ENCODE measurements around the gene C10orf67. TPM values are rescaled to one million over a fixed set of nuclear protein-coding genes. Genes with fewer than 3 reads are reported as not detected.
A peak's percentile ranks its signal among the peaks of the same experiment; 100 is the strongest.
"Not testable (repeated sequence)": the region's sequence is repeated elsewhere in the genome, so short reads cannot be mapped to it uniquely, and the experiment has no call there.

C10orf67 gene
- under 1 TPM in 1 of 4 donors, not detected in 3; 0.21 TPM for total RNA-seq

- Histone ChIP-seq H3K36me3 (no peaks in the 10 kb centered on the region), H3K27me3 (no peaks in the 10 kb centered on the region), H3K4me1 (no peaks in the 10 kb centered on the region), H3K27ac (no peak within 1 kb of the TSS), H3K4me3 (peak within 1 kb of the TSS; percentile 30 to 44), H3K9me3 (no peaks in the 10 kb centered on the region)
- intact Hi-C loops (cut with DNase I; ENCODE audit: low total_unique reads): no loop called here
- TF ChIP-seq CTCF (IDR thresholded peaks at IDR 0.05) (no peak), POLR2A (IDR thresholded peaks at IDR 0.05) (no peak)
- DNase-seq: peak; percentile 18 to 19
These were observed at the start of gene C10orf67 for GRCh38 chr10:23344241-23344841. Gene C10orf67 (minus strand): TSS chr10:23344797. CDS start chr10:23344774, 23 bp downstream.

DNA sequence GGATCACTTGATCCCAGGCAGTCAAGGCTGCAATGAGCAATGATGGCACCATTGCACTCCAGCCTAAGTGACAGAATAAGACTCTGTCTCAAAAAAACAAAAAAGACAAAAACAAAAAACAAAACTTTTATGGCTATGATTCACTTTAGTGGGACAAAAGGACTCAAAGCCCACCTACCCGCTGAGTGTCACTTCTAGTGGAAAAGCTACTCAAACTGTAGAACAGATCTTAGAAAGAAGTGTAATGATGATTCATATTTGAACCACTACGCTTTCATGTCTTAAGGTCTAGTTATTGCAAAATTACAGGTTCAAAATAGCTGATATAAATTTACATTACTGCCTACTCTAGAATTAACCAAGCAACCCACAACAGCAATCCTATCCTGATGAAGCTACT is 47.2 kb upstream of the C10orf67 start:
- no peak overlapping the region for H3K4me3 ChIP-seq
- TF ChIP-seq POLR2A (IDR thresholded peaks at IDR 0.05): no peak
- no peak for TF ChIP-seq CTCF (IDR thresholded peaks at IDR 0.05)
- intact Hi-C loops (cut with DNase I; ENCODE audit: low total_unique reads): no loop called here
- no peak overlapping the region for H3K27ac ChIP-seq
- H3K36me3 ChIP-seq: no peaks in the 10 kb centered on the region
- H3K27me3 ChIP-seq: no peaks in the 10 kb centered on the region
- no peaks in the 10 kb centered on the region for H3K9me3 ChIP-seq
- H3K4me1 ChIP-seq: no peaks in the 10 kb centered on the region
- no peak for DNase-seq

- no peak for DNase-seq
- H3K27ac ChIP-seq: no peak overlapping the region
- no peaks in the 10 kb centered on the region for H3K9me3 ChIP-seq
- H3K27me3 ChIP-seq: no peaks in the 10 kb centered on the region
- H3K4me1 ChIP-seq: no peaks in the 10 kb centered on the region
- H3K4me3 ChIP-seq: no peak overlapping the region
- H3K36me3 ChIP-seq: no peaks in the 10 kb centered on the region
- intact Hi-C loops (cut with DNase I; ENCODE audit: low total_unique reads): no loop called here
- TF ChIP-seq POLR2A (IDR thresholded peaks at IDR 0.05) (no peak), CTCF (IDR thresholded peaks at IDR 0.05) (no peak)
These were observed 46.2 kb upstream of the C10orf67 start for GRCh38 chr10:23390809-23391208.

DNA sequence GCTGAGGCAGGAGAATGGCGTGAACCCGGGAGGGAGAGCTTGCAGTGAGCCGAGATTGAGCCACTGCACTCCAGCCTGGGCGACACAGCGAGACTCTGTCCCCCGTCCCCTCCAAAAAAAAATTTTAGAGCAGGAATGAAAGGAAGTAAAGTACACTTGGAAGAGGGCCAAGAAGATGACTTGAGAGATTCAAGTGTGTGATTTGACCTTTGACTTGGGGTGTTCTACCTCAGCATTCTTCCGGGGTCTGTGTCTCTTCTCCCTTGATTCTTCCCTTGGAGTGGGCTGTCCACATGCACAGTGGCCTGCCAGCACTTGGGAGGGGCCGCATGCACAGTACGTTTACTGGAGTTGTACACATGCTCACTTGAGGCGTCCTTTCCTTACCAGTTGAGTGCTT is 45.8 kb upstream of the C10orf67 start:
- H3K27me3 ChIP-seq; H3K36me3 ChIP-seq; H3K9me3 ChIP-seq; H3K4me1 ChIP-seq; DNase-seq; H3K27ac ChIP-seq; H3K4me3 ChIP-seq; intact Hi-C loops (cut with DNase I; ENCODE audit: low total_unique reads): not testable (repeated sequence)

- H3K4me3 ChIP-seq; intact Hi-C loops (cut with DNase I; ENCODE audit: low total_unique reads): not testable (repeated sequence)
These were observed 42.9 kb upstream of the C10orf67 start for GRCh38 chr10:23387516-23387915.

DNA sequence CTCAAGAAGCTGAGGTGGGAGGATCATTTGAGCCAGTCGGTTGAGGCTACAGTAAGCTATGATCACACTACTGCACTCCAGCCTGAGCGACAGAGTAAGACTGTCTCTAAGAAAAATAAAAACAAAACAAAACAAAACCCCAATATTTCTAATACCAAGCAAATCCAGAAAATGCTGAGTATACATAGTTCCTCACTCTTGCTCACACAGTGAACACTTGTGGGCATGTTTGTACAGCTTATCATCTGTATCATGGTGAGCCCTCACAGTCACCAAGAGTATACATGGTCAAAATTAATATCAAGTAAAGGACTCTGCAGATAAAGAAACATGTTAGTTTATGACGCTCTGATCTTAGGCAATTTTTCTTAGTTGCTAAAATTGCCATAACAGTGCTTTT is 41.5 kb upstream of the C10orf67 start:
- no peak for DNase-seq
- intact Hi-C loops (cut with DNase I; ENCODE audit: low total_unique reads): no loop called here

More at GRCh38 chr10:23387516-23387915, 42.9 kb upstream of the C10orf67 start:
- H3K4me1 ChIP-seq, H3K9me3 ChIP-seq, DNase-seq, H3K36me3 ChIP-seq, H3K27ac ChIP-seq, H3K27me3 ChIP-seq: not testable (repeated sequence)

More for the DNA sequence above, 41.5 kb upstream of the C10orf67 start:
- no peak for TF ChIP-seq CTCF (IDR thresholded peaks at IDR 0.05)
- Histone ChIP-seq H3K27me3 (no peaks in the 10 kb centered on the region), H3K4me1 (no peaks in the 10 kb centered on the region), H3K9me3 (no peaks in the 10 kb centered on the region), H3K36me3 (no peaks in the 10 kb centered on the region), H3K27ac (no peak overlapping the region), H3K4me3 (no peak overlapping the region)

Measured in uterus (tissue), 4 donors.